ENCODE data around the gene CYP2W1.
"Not testable (repeated sequence)": the region's sequence is repeated elsewhere in the genome, so short reads cannot be mapped to it uniquely, and the experiment has no call there.

DNA sequence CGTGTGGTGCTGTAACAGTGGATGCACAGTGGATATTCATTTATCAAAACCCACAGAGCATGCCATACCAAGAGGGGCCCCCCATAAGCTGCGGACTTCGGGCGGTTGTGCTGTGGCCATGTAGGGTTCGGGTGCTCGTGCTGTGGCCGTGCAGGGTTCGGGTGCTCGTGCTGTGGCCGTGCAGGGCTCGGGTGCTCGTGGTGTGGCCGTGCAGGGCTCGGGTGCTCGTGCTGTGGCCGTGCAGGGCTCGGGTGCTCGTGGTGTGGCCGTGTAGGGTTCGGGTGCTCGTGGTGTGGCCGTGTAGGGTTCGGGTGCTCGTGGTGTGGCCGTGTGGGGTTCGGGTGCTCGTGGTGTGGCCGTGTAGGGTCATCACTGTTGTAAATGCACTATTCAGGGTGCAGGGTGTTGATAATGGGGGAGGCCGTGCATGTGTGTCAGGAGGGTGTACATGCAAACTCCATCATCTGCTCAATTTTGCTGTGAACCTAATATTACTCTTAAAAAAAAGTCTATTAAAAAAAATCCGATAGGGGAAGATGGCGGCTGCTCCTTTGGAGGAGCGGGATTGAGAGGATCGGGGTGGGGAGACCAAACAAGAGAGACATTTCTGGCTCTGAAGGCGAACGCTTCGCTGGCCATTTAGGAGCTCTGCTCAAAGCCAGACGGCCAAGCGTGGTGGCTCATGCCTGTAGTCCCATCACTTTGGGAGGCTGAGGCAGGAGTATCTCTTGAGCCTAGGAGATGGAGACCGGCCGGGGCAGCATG lies 53.4 kb downstream of the CYP2W1 start:
- TF ChIP-seq, protein P1, sequence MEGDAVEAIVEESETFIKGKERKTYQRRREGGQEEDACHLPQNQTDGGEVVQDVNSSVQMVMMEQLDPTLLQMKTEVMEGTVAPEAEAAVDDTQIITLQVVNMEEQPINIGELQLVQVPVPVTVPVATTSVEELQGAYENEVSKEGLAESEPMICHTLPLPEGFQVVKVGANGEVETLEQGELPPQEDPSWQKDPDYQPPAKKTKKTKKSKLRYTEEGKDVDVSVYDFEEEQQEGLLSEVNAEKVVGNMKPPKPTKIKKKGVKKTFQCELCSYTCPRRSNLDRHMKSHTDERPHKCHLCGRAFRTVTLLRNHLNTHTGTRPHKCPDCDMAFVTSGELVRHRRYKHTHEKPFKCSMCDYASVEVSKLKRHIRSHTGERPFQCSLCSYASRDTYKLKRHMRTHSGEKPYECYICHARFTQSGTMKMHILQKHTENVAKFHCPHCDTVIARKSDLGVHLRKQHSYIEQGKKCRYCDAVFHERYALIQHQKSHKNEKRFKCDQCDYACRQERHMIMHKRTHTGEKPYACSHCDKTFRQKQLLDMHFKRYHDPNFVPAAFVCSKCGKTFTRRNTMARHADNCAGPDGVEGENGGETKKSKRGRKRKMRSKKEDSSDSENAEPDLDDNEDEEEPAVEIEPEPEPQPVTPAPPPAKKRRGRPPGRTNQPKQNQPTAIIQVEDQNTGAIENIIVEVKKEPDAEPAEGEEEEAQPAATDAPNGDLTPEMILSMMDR (IDR thresholded peaks at IDR 0.05 in 4 of 5, conservative IDR thresholded peaks at IDR 0.05 in 1 of 5) = not testable (repeated sequence)
- not testable (repeated sequence) for TF ChIP-seq POLR2A (IDR thresholded peaks at IDR 0.05)

Measured in gastrocnemius medialis (tissue), 4 donors.